Measurements from ENCODE around the gene FCGR3B. TPM values are rescaled to one million over a fixed set of nuclear protein-coding genes. Genes with fewer than 3 reads are reported as not detected.
A peak's percentile ranks its signal among the peaks of the same experiment; 100 is the strongest.
"Not testable (repeated sequence)": the region's sequence is repeated elsewhere in the genome, so short reads cannot be mapped to it uniquely, and the experiment has no call there.

The FCGR3B gene
- total RNA-seq, 2 experiments from 2014 or later: not detected

DNA sequence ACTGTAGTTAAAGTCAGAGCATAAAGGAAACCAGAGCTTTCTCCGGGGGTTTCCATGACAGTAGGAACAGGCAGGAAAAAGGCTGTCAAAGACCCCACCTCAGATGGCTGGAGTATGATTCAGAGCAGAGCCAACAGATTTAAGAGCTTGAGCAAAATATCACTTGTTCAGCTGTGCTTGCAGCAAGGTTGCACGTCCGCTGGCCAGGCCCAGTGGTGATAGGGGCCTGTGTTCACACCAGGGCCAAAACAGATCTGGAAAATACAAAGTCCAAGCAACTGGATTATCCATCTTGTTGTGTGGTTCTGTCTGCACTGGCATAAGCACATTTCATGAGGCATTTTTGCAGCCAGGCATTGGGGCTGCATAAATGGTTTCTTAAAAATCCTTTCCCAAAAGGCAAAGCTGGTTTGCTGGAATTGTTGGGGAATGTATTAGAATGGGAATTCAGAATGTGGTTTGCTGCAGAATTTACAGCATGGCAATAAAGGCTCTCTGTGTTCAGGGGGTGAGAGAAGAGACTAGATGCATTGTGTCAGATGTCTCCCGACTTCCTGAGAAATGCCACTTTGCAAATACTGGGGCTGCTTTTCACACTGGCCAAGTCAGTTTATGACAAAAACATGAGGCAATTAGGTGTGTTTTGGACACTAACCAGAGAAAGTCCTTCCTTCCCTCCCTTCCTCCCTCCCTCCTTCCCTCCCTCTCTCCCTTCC, 36.5 kb downstream of the FCGR3B start:
- POLR2A ChIA-PET; intact Hi-C loops (cut with DNase I, micrococcal nuclease); CTCF ChIA-PET: not testable (repeated sequence)

DNA sequence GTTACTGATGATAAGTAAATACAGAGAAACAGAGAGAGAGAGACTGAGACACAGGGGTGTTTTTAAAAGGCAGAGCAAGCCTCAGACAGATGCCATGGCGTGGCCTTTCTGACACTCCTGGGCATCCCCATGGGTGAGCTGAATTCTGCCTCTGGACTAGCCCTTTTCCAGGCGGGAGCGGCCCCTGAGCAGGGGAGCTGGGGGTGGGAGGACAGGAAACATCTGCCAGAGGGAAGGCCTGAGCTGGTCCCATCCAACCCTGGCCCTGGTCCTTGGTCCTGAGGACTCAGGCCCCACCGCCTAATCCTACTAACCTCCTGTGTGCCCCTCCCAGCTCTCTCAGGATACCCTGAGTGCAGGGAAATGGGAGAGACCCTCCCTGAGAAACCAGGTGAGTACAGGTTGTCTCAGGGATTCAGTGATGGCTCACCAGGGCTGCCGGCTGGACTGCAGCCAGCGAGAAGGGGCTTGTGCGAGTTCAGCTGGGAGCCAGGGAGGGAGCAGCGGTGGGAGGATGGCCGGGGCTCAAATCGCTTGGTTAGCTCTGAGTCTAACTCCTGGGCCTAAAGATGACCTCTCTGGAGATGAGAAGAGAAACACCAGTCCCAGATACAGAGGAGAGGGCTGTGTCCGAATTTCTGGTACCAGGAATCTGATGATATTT, 37.8 kb downstream of the FCGR3B start:
- DNase-seq; POLR2A ChIA-PET; H3K27me3 Mint-ChIP-seq; H3K9me3 Mint-ChIP-seq (ENCODE audit: low read depth); H3K4me3 Mint-ChIP-seq; intact Hi-C loops (cut with DNase I, micrococcal nuclease); H3K4me1 Mint-ChIP-seq; H3K27ac Mint-ChIP-seq; ATAC-seq; H3K36me3 Mint-ChIP-seq (ENCODE audit: low read depth); CTCF ChIA-PET: not testable (repeated sequence)

More for the DNA sequence above, 36.5 kb downstream of the FCGR3B start:
- not testable (repeated sequence) for H3K4me1 Mint-ChIP-seq; H3K36me3 Mint-ChIP-seq (ENCODE audit: low read depth); H3K27me3 Mint-ChIP-seq; ATAC-seq; H3K9me3 Mint-ChIP-seq (ENCODE audit: low read depth); H3K27ac Mint-ChIP-seq; H3K4me3 Mint-ChIP-seq; DNase-seq

DNA sequence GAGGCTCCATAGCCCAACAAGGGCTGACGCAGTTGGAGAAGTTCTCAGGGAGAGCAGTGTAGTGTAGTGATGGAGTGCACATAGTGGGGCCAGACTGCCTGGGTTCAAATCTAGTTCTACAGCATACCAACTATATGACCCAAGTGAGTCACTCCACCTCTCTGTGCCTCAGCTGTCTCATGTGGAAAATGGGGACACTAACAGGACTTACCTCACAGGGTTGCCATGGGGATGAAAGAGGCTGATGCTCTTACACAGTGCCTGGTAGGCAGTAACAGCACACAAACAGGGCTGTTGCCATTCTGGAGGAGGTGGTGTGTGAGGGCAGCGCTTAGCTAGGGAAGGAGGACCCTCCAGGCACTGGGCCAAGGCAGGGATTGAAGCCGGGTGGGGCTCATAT, 38.4 kb downstream of the FCGR3B start:
- CTCF ChIA-PET; H3K27me3 Mint-ChIP-seq; DNase-seq; H3K9me3 Mint-ChIP-seq (ENCODE audit: low read depth); H3K27ac Mint-ChIP-seq; H3K4me3 Mint-ChIP-seq; POLR2A ChIA-PET; H3K4me1 Mint-ChIP-seq; intact Hi-C loops (cut with DNase I, micrococcal nuclease); H3K36me3 Mint-ChIP-seq (ENCODE audit: low read depth): not testable (repeated sequence)
- peak; percentile 52 for ATAC-seq

DNA sequence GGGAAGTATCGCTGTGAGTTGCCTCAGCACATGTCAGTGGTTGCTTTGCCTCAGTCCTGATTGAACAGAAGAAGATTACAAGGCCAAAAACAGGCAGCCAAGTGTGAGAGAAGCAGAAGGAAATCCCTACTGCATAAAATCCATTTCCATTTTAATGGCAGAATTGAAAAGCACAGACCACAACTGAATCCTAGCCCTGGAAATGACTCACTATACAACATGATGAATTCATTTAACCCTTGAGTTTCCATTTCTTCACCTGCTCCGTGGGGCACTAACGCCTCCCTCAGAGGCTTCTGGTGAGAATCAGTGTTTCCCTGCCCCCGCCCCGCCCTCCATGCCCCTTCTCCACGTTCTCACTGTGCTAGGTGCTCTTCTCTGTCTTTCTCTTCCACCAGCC, 41.1 kb downstream of the FCGR3B start:
- H3K27ac Mint-ChIP-seq; H3K36me3 Mint-ChIP-seq (ENCODE audit: low read depth); DNase-seq; H3K27me3 Mint-ChIP-seq; POLR2A ChIA-PET; intact Hi-C loops (cut with DNase I, micrococcal nuclease); H3K4me3 Mint-ChIP-seq; H3K4me1 Mint-ChIP-seq; H3K9me3 Mint-ChIP-seq (ENCODE audit: low read depth); CTCF ChIA-PET: not testable (repeated sequence)
- peak; percentile 79 for ATAC-seq

DNA sequence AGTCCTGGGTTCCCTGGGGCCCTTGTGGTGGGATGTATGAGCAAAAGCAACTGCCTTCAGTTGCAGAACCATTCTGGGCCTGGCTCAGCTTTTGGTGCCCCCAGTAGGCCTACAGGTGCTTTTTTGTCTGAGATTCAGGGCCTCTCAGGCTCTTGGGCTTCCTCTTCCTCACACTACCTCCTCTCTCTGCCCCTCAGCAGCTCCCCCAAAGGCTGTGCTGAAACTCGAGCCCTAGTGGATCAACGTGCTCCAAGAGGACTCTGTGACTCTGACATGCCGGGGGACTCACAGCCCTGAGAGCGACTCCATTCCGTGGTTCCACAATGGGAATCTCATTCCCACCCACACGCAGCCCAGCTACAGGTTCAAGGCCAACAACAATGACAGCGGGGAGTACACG, 41.6 kb downstream of the FCGR3B start:
- H3K27me3 Mint-ChIP-seq; CTCF ChIA-PET; DNase-seq; H3K36me3 Mint-ChIP-seq (ENCODE audit: low read depth); H3K4me3 Mint-ChIP-seq; POLR2A ChIA-PET; H3K4me1 Mint-ChIP-seq; H3K27ac Mint-ChIP-seq; H3K9me3 Mint-ChIP-seq (ENCODE audit: low read depth); intact Hi-C loops (cut with DNase I, micrococcal nuclease); ATAC-seq: not testable (repeated sequence)

DNA sequence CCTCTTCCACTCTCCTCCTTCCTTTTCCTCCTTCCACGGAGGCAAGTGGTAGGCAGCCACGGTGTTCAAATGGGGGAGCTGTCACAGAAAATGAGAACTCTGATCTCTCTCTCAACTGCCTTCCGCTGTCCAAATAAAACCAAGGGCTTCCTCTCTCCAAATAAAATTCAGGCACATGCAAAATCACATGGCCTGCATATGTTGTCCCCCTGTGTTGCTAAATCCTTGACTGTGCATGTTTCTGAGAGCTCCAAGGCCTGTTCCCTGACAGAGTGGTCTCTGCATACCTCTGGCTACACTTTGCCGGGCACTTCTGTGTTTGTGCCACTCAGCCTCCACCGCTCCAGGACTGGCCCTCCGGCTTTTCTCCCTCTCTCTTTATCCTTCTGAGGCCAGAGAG, 42.4 kb downstream of the FCGR3B start:
- H3K27me3 Mint-ChIP-seq; H3K36me3 Mint-ChIP-seq (ENCODE audit: low read depth); H3K9me3 Mint-ChIP-seq (ENCODE audit: low read depth); DNase-seq; H3K27ac Mint-ChIP-seq; intact Hi-C loops (cut with DNase I, micrococcal nuclease); CTCF ChIA-PET; POLR2A ChIA-PET; H3K4me1 Mint-ChIP-seq; ATAC-seq; H3K4me3 Mint-ChIP-seq: not testable (repeated sequence)

DNA sequence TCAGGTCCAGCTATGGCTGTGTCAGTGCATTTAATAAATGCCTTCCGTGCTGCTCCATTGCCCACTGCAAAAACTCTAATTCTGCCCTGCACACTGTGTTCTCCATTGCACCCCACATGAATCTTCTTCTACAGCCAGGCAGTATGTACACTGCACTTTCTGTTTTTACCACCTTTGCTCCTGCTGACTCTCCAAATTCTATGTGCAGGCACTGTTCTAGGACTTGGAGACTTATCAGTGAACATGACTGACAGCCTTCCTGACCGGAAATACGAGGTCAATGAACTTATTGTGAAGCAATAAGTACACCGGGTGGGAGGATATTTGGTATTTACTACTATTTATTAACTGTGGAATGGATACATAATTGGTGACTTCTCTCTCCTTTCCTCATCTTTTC, 48.1 kb downstream of the FCGR3B start:
- H3K36me3 Mint-ChIP-seq (ENCODE audit: low read depth); H3K27ac Mint-ChIP-seq; H3K9me3 Mint-ChIP-seq (ENCODE audit: low read depth); H3K4me3 Mint-ChIP-seq; H3K4me1 Mint-ChIP-seq; DNase-seq; H3K27me3 Mint-ChIP-seq; CTCF ChIA-PET; intact Hi-C loops (cut with DNase I, micrococcal nuclease); ATAC-seq; POLR2A ChIA-PET: not testable (repeated sequence)

DNA sequence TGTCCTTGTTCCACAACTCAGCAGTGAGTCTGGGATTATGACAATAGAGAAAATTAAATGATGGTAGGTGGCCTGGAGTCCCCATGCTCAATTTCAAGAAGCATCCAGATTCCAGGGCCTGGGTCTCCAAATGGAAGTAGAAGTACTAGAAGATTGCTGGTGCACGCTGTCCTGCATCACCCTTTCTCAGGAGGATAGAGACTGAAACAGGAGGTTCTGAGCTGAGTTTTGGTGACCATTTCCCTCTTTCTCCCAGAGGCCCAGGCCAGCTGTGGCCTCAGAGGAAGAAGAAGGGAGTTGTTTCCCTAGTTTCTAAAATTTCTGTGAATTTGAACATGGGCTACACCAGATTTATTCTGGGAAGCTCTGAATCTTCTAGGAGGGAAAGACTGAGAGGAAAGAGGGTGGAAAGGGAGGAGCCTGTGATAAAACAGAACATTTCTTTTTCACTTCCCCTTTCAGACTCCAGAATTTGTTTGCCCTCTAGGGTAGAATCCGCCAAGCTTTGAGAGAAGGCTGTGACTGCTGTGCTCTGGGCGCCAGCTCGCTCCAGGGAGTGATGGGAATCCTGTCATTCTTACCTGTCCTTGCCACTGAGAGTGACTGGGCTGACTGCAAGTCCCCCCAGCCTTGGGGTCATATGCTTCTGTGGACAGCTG, 50.0 kb downstream of the FCGR3B start:
- H3K4me1 Mint-ChIP-seq; H3K4me3 Mint-ChIP-seq; CTCF ChIA-PET; H3K9me3 Mint-ChIP-seq (ENCODE audit: low read depth); ATAC-seq; DNase-seq; H3K27ac Mint-ChIP-seq; intact Hi-C loops (cut with DNase I, micrococcal nuclease); H3K27me3 Mint-ChIP-seq; POLR2A ChIA-PET; H3K36me3 Mint-ChIP-seq (ENCODE audit: low read depth): not testable (repeated sequence)

DNA sequence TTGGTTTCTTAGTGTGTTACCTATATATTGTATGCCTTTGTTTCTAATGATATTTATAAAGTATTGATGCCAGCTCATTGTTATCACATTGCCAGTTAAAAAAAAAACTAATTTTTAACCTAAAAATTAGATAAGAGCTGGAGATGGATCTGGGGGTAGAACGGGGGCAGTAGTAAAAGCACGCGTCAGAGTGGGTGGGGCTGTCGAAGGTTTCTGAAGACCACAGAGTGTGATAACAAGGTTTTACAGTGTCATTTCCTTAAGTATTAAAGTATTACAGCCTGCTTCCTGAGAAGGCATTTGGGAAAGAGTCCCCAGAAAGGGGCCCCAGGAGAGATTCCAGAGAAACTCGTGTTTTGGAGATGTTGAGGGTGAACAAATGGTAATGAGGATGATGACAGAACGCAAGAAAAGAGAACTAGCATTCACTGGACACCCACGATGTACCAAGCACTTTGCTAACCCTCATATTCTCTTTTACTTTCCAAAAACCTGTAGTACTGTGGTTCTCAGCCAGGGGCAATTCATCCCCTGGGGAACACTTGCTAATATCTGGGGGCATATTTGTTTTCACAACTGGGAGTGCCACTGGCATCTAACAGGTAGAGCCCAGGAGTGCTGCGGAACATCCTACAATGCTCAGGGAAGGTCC, 51.0 kb downstream of the FCGR3B start:
- H3K27ac Mint-ChIP-seq; H3K36me3 Mint-ChIP-seq (ENCODE audit: low read depth); H3K4me1 Mint-ChIP-seq; H3K4me3 Mint-ChIP-seq; H3K9me3 Mint-ChIP-seq (ENCODE audit: low read depth); H3K27me3 Mint-ChIP-seq; ATAC-seq; CTCF ChIA-PET; intact Hi-C loops (cut with DNase I, micrococcal nuclease); POLR2A ChIA-PET; DNase-seq: not testable (repeated sequence)

DNA sequence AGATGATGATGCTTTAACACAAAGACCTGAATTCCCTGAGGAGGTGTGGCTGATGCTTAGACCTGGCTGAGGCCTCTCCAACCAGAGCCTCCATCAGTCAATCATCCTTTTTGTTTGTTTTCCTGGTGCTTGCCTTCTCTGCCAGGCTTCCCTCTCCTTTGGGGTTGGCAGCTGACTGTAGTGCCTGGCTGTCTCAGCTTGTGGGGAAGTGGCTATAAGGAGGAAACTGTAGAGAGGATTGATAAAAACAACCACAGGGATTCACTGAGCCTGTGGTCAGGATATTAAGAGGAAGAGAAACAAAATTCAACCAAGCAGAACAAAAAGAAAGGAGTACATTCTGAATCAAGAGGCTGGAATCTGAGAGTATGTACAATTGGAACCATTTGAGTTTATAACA, 54.3 kb downstream of the FCGR3B start:
- intact Hi-C loops (cut with DNase I, micrococcal nuclease); POLR2A ChIA-PET; H3K9me3 Mint-ChIP-seq (ENCODE audit: low read depth); H3K36me3 Mint-ChIP-seq (ENCODE audit: low read depth); ATAC-seq; H3K27ac Mint-ChIP-seq; DNase-seq; H3K27me3 Mint-ChIP-seq; H3K4me3 Mint-ChIP-seq; CTCF ChIA-PET; H3K4me1 Mint-ChIP-seq: not testable (repeated sequence)
